SH-SY5Y (cell line): Measurements from ENCODE around the gene CCR8.

Experiments
- GATA2 ChIP-seq: IDR thresholded peaks from 2 replicates; pipeline ENCODE4 v1.6.1; 2011; ENCODE audit warnings: mild to moderate bottlenecking, low read depth, low read length
- GATA3 ChIP-seq: IDR thresholded peaks from 2 replicates; pipeline ENCODE4 v1.6.1; 2011; ENCODE audit warnings: low read depth, mild to moderate bottlenecking, low read length, moderate library complexity

Gene CCR8

DNA sequence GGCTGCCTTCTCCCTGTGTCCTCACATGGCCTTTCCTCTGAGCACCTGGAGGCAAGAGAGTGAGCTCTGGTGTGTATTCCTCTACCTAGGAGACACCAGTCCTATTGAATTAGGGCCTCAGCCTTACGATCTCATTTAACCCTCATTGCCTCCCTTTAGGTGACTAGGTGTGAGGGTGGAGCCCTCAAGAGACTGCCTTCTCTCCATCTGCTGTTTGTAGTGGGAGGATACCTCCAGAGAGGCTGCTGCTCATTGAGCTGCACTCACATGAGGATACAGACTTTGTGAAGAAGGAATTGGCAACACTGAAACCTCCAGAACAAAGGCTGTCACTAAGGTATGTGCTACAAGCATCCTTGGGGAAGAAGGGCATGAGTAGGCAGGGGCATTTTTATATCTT is at the start of gene CCR8:
Gene CCR8 (plus strand): TSS at position 217 of the 400 bp plus-strand sequence. CDS start 2,623 bp downstream, outside the sequence.
- TF ChIP-seq GATA2 (no peak), GATA3 (no peak)

DNA sequence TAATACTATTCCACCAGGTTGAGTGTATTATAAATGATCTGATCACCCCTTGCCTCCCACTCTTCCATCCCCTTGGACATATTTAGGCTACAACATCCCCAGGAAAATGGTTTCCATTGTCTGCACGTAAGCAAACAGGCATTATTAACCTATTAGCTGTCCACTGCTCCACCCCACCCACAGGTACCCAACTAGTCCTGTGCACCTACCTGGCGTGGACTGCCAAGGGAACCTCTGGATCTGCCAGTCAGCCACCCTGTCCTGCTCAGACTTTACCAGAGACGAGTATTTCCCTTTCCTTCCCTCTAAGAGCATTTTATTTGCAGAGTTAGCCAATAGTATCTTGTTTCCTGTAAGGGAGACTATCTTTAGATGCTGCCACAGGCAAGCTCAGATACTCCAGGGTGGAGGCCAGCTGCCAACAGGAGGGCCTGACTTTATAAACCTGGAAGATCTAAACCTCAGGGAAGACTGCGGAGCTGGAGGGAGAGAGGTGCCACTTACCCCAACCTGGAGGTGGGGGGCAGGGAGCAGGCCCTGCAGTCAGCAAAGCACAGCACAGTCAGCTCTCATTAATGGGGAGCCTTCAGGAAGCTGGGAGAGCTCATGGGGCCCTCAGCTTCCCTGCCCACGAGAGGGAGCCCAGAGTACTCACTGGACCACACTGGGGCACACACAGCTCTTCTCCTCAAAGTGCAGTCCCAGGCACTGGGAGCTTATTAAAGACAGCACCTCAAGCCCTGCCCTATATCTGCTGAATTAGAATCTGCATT is 49.6 kb upstream of the CCR8 start, which contains the start of gene CX3CR1:
Gene CX3CR1 (minus strand): TSS at position 292 of the 773 bp plus-strand sequence. CDS start 13,527 bp downstream, outside the sequence.
- TF ChIP-seq GATA3 (no peak), GATA2 (no peak)

DNA sequence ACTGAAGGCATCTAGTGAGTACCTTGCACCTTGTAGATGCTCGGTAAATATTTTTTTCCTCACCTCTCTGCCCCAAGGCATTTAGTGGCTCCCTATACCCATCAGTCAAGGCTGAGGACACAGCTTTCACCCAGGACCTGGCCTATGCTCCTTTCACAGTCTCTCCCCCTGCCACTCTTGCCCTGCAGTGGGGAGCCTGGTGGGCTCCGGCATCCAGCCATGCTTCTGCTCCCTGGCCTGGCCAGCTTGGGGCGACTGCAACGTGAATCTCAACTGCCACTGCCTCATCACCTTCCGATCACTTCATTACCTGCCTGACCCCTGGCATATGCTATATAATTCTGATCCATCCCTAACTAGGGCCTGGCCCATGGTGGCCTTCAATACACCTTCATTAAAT is 48.9 kb upstream of the CCR8 start:
- TF ChIP-seq GATA3 (no peak), GATA2 (no peak)

DNA sequence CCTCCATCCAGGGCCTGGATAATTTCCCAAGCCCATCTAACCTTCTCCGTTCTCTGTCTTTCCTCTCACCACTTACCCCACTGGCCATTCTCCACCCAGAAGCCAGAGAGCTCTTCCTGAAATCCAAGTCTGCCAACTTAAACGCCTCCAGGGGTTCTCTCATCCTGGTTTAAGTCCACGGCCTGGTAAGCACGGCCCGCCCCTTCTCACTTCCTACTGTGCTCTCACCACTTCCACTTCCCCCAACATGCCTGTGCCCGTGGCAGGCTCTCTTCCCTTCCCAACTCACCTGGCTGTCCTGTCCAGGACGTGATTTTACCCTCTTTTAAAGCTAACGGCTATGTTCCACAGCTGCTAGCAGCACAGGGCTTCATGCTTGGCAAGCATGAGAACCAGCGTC is 48.0 kb upstream of the CCR8 start:
- TF ChIP-seq GATA3 = no peak
- TF ChIP-seq GATA2 = no peak

DNA sequence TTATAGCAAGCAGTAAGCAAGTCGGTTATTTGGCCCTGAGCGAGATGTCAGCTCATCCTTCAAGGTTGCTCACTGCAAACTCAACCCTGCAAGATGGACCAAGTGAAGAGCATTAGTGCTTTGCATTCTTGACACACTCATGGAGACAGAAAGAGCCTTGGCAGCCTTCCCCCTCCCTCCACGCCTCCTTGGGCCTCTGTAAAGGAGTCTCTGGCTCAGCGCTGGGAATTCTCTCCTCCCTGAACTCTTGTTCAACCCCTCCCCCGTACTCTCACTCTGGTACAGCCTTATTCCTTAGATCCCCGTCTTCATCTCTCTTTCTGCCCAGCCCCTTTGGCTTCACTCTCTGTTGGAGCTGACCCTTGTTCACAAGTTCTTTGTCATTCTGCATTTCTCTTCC is 47.5 kb upstream of the CCR8 start:
- TF ChIP-seq GATA2 (no peak), GATA3 (no peak)

- no peak for TF ChIP-seq GATA2
Measured at GRCh38 chr3:39284457-39284881, 45.0 kb upstream of the CCR8 start.

- TF ChIP-seq GATA2 = no peak
Measured at GRCh38 chr3:39285332-39285731, 44.2 kb upstream of the CCR8 start.

- TF ChIP-seq GATA2 (no peak), GATA3 (no peak)
Measured at GRCh38 chr3:39286771-39287170, 42.7 kb upstream of the CCR8 start.

DNA sequence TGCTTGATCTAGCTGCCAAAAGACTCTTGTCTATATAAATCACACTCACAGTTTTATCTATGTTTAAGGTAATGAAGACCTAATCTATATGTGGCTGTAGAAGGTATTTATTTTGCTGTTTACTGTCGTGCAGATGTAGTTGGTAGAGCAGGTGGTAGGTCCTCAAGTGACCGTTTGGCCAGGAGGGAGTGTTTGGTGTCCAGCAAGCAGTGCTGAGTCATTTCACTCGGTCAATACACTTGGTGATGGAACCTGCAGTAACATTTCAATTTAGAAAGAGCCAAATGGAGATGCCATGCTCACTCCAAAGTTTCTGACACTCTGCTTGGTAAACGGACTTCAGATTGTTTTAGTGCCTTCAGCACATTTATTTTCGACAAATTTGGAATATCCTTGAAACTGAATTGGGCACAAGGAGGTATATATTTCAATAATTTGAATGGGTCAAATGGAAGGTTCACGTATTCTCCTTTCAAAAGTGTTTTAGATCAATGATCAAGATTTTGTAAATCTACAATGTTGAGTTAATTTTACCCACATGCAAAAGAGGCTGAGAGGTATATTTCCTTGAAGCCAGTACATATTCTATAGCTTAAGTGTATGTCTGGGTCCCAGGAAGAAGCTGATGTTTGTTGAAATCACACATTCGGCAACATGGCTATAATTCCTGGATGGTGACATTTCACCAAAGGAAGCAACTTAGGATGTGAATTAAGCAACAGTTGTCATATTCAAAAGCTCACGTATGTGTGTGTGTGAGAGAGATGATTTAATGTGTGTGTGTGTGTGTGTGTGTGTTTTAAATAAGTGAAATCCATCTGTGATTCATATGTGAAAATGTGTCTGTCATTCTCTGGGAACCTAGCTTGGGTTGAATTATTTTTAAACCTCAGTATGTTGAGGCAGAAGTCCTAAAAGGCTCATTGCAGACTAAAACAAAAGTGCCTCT is 42.0 kb upstream of the CCR8 start:
- TF ChIP-seq GATA2 (no peak), GATA3 (no peak)

GRCh38 chr3:39288300-39288808 is 41.2 kb upstream of the CCR8 start:
- TF ChIP-seq GATA2 (0 out of 2 replicates have a peak, but pooled peaks have one; percentile 30), GATA3 (no peak)

DNA sequence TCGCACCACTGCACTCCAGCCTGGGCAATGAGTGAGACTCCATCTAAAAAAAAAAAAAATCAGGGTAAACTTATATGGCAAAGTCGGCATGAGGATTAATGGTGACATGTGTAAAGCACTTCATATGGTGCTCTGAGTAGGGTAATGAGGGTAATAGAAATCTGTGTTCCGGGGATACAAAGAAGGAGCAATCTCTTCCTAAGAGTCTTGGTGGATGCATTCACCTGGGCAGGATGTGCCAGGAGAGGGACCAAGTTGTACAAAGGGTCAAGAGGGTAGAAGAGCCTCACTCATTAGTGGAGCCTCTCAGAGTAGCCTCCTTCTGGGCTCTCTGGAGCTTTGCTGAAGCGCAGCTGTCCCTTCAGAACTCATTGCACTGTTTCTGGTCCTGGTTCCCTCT is 40.4 kb upstream of the CCR8 start:
- TF ChIP-seq GATA3 = no peak

- TF ChIP-seq GATA2 = no peak
- TF ChIP-seq GATA3 = no peak
Measured at GRCh38 chr3:39290255-39290654, 39.3 kb upstream of the CCR8 start.

DNA sequence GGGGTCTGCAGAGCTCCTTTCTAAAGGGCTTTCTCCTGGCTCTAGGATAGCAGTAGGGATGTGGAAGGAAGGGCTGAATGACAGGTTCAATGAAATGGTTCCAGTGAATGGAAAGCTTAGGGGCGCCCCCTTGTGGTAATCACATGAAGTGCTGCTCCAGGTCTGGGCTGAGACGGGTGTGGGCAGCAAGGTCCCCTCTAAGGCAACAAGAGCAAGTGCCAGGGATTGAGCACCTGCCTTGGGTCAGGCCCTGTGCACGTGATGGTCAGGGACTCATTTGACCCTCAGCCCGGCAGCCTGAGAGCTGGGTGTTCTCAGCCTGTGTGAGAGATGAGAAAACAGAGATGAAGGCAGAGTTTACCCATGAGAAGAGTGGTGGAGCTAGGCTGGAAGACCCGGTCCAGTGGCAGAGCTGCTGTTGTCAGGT is 37.6 kb upstream of the CCR8 start:
- no peak for TF ChIP-seq GATA2

- TF ChIP-seq GATA3 = no peak
- TF ChIP-seq GATA2 = no peak
Measured at GRCh38 chr3:39292961-39293360, 36.5 kb upstream of the CCR8 start.
